HepG2 (cell line): ENCODE results near the gene CIBAR2. TPM values are rescaled to one million over a fixed set of nuclear protein-coding genes. Genes with fewer than 3 reads are reported as not detected.

ENCODE experiments used
- CEBPB ChIP-seq: IDR thresholded peaks from 2 replicates; pipeline ENCODE4 v1.6.1; 2011; ENCODE audit warnings: low read depth, low read length, improper control_type of control experiment, borderline replicate concordance
- CHD4 ChIP-seq: fragments of 200-600 bp; sonication (generic); IDR thresholded peaks from 2 replicates; pipeline ENCODE4 v1.7.0; 2017; ENCODE audit warnings: mild to moderate bottlenecking, low read length, borderline replicate concordance
- HDAC2 ChIP-seq: sonication (generic); formaldehyde crosslinking; IDR thresholded peaks from 2 replicates; pipeline ENCODE4 v1.4.0; 2020; ENCODE audit warnings: missing genetic modification reagents
- PHF8 ChIP-seq: sonication (generic); formaldehyde crosslinking; IDR thresholded peaks from 2 replicates; pipeline ENCODE4 v1.5.0; 2020; ENCODE audit warnings: missing genetic modification reagents
- RBM22 ChIP-seq: fragments of 200-400 bp; formaldehyde crosslinking; optimal IDR thresholded peaks from 2 replicates; pipeline ENCODE3; 2017; ENCODE audit warnings: mild to moderate bottlenecking, low read length, moderate library complexity
- TSC22D2 ChIP-seq: sonication (generic); formaldehyde crosslinking; IDR thresholded peaks from 2 replicates; pipeline ENCODE4 v1.5.1; 2020; ENCODE audit warnings: missing genetic modification reagents, mild to moderate bottlenecking, borderline replicate concordance
- polyA plus RNA-seq, 8 experiments: library from polyadenylated mRNA; depleted of rRNA in 3 of 8; stranded (reverse) in 7 of 8; unstranded in 1 of 8; fragments of >200 nt; fragmentation: Illumina TruSeq in 4 of 8; extraction: Trizol in 4 of 8; gene quantifications; 2 replicates each; pipeline versions ENCODE4 v1.2.1 to v1.2.3, GENCODE V29; 2011 to 2016; ENCODE audit warnings: low read depth in 4 of 8, missing spikeins in 1 of 8, mixed read lengths in 1 of 8; ENCODE audit not compliant: insufficient read depth in 1 of 8
- total RNA-seq, 5 experiments: library from RNA; depleted of rRNA; stranded (reverse); fragments of >200 nt; fragmentation: Illumina TruSeq; extraction: Trizol; gene quantifications; 2 replicates each; pipeline ENCODE4 v1.2.3, GENCODE V29; 2016; ENCODE audit warnings: low read depth in 1 of 5
- TF ChIP-seq, protein P1 (sequence below): sonication (generic); formaldehyde crosslinking; IDR thresholded peaks from 2 replicates; pipeline ENCODE4 v1.9.0; 2021; ENCODE audit warnings: missing genetic modification reagents, borderline replicate concordance
- TF ChIP-seq, protein P2 (sequence below): fragments of 450-650 bp; IDR thresholded peaks from 2 replicates; pipeline ENCODE4 v1.6.1; 2016
- TF ChIP-seq, protein P3 (sequence below): IDR thresholded peaks from 2 replicates; pipeline ENCODE4 v1.6.1; 2016; ENCODE audit warnings: mild to moderate bottlenecking, missing biosample characterization, missing genetic modification reagents
- TF ChIP-seq, protein P4 (sequence below): sonication (generic); formaldehyde crosslinking; IDR thresholded peaks from 2 replicates; pipeline ENCODE4 v1.4.0; 2020; ENCODE audit warnings: missing genetic modification reagents; ENCODE audit errors: not compliant biosample characterization
- TF ChIP-seq, protein P5 (sequence below): sonication (generic); formaldehyde crosslinking; IDR thresholded peaks from 2 replicates; pipeline ENCODE4 v1.4.0; 2020; ENCODE audit warnings: missing genetic modification reagents, mild to moderate bottlenecking, borderline replicate concordance

Gene CIBAR2
- total and polyA plus RNA-seq, 2 of the 13 experiments (the other 11 are each of a cell fraction or from before 2014, with no cell fraction given) = not detected

DNA sequence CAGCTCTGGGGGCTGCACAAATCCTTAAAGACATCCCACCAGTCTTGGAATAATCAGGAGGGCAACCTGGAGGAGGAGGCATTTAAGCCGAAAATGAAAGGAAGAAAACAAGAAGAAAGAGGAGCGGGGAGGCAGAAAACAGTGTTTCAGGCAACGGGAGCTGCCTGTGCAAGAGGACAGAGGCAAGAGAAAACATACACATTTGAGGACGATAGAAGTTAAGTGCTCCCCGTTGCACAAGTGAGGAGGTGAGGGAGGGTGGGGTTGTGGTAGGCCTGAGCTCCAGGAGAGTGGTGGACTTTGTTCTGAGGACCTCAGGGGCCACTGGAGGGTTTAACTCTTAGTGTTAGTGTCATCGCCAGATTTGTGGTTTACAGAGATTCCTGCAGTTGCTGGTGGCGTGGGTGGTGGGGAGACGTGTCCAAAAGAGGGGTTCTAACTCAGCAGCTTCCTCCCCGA is 27.6 kb upstream of the CIBAR2 start (continued):
- TF ChIP-seq, protein P1, sequence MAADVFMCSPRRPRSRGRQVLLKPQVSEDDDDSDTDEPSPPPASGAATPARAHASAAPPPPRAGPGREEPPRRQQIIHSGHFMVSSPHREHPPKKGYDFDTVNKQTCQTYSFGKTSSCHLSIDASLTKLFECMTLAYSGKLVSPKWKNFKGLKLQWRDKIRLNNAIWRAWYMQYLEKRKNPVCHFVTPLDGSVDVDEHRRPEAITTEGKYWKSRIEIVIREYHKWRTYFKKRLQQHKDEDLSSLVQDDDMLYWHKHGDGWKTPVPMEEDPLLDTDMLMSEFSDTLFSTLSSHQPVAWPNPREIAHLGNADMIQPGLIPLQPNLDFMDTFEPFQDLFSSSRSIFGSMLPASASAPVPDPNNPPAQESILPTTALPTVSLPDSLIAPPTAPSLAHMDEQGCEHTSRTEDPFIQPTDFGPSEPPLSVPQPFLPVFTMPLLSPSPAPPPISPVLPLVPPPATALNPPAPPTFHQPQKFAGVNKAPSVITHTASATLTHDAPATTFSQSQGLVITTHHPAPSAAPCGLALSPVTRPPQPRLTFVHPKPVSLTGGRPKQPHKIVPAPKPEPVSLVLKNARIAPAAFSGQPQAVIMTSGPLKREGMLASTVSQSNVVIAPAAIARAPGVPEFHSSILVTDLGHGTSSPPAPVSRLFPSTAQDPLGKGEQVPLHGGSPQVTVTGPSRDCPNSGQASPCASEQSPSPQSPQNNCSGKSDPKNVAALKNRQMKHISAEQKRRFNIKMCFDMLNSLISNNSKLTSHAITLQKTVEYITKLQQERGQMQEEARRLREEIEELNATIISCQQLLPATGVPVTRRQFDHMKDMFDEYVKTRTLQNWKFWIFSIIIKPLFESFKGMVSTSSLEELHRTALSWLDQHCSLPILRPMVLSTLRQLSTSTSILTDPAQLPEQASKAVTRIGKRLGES (CRISPR knock-in tag) = no peak
- TF ChIP-seq RBM22 (no peak), CEBPB (peak; percentile 90), CHD4 (no peak), TSC22D2 (CRISPR knock-in tag) (no peak), HDAC2 (CRISPR knock-in tag) (peak; percentile 83), PHF8 (CRISPR knock-in tag) (peak; percentile 44; the same call in 1 of the 2 replicates)
- TF ChIP-seq, protein P2, sequence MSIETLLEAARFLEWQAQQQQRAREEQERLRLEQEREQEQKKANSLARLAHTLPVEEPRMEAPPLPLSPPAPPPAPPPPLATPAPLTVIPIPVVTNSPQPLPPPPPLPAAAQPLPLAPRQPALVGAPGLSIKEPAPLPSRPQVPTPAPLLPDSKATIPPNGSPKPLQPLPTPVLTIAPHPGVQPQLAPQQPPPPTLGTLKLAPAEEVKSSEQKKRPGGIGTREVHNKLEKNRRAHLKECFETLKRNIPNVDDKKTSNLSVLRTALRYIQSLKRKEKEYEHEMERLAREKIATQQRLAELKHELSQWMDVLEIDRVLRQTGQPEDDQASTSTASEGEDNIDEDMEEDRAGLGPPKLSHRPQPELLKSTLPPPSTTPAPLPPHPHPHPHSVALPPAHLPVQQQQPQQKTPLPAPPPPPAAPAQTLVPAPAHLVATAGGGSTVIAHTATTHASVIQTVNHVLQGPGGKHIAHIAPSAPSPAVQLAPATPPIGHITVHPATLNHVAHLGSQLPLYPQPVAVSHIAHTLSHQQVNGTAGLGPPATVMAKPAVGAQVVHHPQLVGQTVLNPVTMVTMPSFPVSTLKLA = no peak
- TF ChIP-seq, protein P3, sequence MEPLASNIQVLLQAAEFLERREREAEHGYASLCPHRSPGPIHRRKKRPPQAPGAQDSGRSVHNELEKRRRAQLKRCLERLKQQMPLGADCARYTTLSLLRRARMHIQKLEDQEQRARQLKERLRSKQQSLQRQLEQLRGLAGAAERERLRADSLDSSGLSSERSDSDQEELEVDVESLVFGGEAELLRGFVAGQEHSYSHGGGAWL (CRISPR knock-in tag) = no peak
- TF ChIP-seq, protein P4, sequence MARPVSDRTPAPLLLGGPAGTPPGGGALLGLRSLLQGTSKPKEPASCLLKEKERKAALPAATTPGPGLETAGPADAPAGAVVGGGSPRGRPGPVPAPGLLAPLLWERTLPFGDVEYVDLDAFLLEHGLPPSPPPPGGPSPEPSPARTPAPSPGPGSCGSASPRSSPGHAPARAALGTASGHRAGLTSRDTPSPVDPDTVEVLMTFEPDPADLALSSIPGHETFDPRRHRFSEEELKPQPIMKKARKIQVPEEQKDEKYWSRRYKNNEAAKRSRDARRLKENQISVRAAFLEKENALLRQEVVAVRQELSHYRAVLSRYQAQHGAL (CRISPR knock-in tag) = no peak
- TF ChIP-seq, protein P5, sequence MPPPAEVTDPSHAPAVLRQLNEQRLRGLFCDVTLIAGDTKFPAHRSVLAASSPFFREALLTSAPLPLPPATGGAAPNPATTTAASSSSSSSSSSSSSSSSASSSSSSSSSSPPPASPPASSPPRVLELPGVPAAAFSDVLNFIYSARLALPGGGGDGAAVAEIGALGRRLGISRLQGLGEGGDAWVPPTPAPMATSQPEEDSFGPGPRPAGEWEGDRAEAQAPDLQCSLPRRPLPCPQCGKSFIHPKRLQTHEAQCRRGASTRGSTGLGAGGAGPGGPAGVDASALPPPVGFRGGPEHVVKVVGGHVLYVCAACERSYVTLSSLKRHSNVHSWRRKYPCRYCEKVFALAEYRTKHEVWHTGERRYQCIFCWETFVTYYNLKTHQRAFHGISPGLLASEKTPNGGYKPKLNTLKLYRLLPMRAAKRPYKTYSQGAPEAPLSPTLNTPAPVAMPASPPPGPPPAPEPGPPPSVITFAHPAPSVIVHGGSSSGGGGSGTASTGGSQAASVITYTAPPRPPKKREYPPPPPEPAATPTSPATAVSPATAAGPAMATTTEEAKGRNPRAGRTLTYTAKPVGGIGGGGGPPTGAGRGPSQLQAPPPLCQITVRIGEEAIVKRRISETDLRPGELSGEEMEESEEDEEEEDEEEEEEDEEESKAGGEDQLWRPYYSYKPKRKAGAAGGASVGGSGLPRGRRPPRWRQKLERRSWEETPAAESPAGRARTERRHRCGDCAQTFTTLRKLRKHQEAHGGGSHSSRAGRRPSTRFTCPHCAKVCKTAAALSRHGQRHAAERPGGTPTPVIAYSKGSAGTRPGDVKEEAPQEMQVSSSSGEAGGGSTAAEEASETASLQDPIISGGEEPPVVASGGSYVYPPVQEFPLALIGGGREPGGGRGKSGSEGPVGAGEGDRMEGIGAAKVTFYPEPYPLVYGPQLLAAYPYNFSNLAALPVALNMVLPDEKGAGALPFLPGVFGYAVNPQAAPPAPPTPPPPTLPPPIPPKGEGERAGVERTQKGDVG (CRISPR knock-in tag) = no peak
